ENCODE measurements around the gene TBC1D1.

TBC1D1 gene

GRCh38 chr4:38090455-38091246 is 199.8 kb downstream of the TBC1D1 start:
- no peak for DNase-seq
- Mint-ChIP-seq H3K36me3 (ENCODE audit: low read depth) (peaks cover 38% of the 10 kb centered on the region), H3K4me3 (no peak overlapping the region), H3K27ac (peak overlapping the region; percentile 28), H3K27me3 (no peaks in the 10 kb centered on the region), H3K4me1 (peaks cover 14% of the 10 kb centered on the region), H3K9me3 (no peaks in the 10 kb centered on the region)
- ATAC-seq: peak; percentile 86

GRCh38 chr4:38091636-38092035 is 200.8 kb downstream of the TBC1D1 start:
- ATAC-seq (no peak), DNase-seq (no peak)
- no peak overlapping the region for H3K27ac Mint-ChIP-seq
- no peaks in the 10 kb centered on the region for H3K27me3 Mint-ChIP-seq
- H3K4me3 Mint-ChIP-seq: no peak overlapping the region
- peaks cover 14% of the 10 kb centered on the region for H3K4me1 Mint-ChIP-seq
- peaks cover 43% of the 10 kb centered on the region for H3K36me3 Mint-ChIP-seq (ENCODE audit: low read depth)
- no peaks in the 10 kb centered on the region for H3K9me3 Mint-ChIP-seq

- Mint-ChIP-seq H3K36me3 (ENCODE audit: low read depth) (peaks cover 43% of the 10 kb centered on the region), H3K4me1 (peaks cover 14% of the 10 kb centered on the region), H3K9me3 (no peaks in the 10 kb centered on the region), H3K27me3 (no peaks in the 10 kb centered on the region), H3K4me3 (no peak overlapping the region), H3K27ac (no peak overlapping the region)
- DNase-seq (no peak), ATAC-seq (no peak)
Observed at GRCh38 chr4:38092701-38093100, 201.8 kb downstream of the TBC1D1 start.

- no peak for DNase-seq
- no peak for ATAC-seq
- no peaks in the 10 kb centered on the region for H3K9me3 Mint-ChIP-seq
- H3K27me3 Mint-ChIP-seq: no peaks in the 10 kb centered on the region
- H3K4me1 Mint-ChIP-seq: peaks cover 14% of the 10 kb centered on the region
- peaks cover 40% of the 10 kb centered on the region for H3K36me3 Mint-ChIP-seq (ENCODE audit: low read depth)
- H3K27ac Mint-ChIP-seq: no peak overlapping the region
- no peak overlapping the region for H3K4me3 Mint-ChIP-seq
Observed at GRCh38 chr4:38094419-38094818, 203.5 kb downstream of the TBC1D1 start.

GRCh38 chr4:38095691-38096090 is 204.8 kb downstream of the TBC1D1 start:
- DNase-seq (no peak), ATAC-seq (no peak)
- Mint-ChIP-seq H3K36me3 (ENCODE audit: low read depth) (peaks cover 36% of the 10 kb centered on the region), H3K4me1 (peaks cover 8% of the 10 kb centered on the region), H3K27ac (no peak overlapping the region), H3K27me3 (no peaks in the 10 kb centered on the region), H3K4me3 (no peak overlapping the region), H3K9me3 (no peaks in the 10 kb centered on the region)

- Mint-ChIP-seq H3K4me3 (no peak overlapping the region), H3K9me3 (no peaks in the 10 kb centered on the region), H3K27ac (no peak overlapping the region), H3K27me3 (no peaks in the 10 kb centered on the region), H3K4me1 (no peaks in the 10 kb centered on the region), H3K36me3 (ENCODE audit: low read depth) (peaks cover 33% of the 10 kb centered on the region)
- ATAC-seq: no peak
- no peak for DNase-seq
Observed at GRCh38 chr4:38097818-38098217, 206.9 kb downstream of the TBC1D1 start.

- H3K4me3 Mint-ChIP-seq: no peak overlapping the region
- H3K36me3 Mint-ChIP-seq (ENCODE audit: low read depth): peaks cover 35% of the 10 kb centered on the region
- DNase-seq (no peak), ATAC-seq (no peak)
- no peaks in the 10 kb centered on the region for H3K4me1 Mint-ChIP-seq
- H3K9me3 Mint-ChIP-seq: no peaks in the 10 kb centered on the region
- H3K27ac Mint-ChIP-seq: no peak overlapping the region
- no peaks in the 10 kb centered on the region for H3K27me3 Mint-ChIP-seq
Observed at GRCh38 chr4:38099020-38099600, 208.2 kb downstream of the TBC1D1 start.

- H3K27ac Mint-ChIP-seq: no peak overlapping the region
- no peak overlapping the region for H3K4me3 Mint-ChIP-seq
- ATAC-seq: no peak
- no peak for DNase-seq
- H3K9me3 Mint-ChIP-seq: no peaks in the 10 kb centered on the region
- peaks cover 36% of the 10 kb centered on the region for H3K36me3 Mint-ChIP-seq (ENCODE audit: low read depth)
- no peaks in the 10 kb centered on the region for H3K4me1 Mint-ChIP-seq
- H3K27me3 Mint-ChIP-seq: no peaks in the 10 kb centered on the region
Observed at GRCh38 chr4:38099908-38100407, 209.1 kb downstream of the TBC1D1 start.

GRCh38 chr4:38100474-38101255 is 209.8 kb downstream of the TBC1D1 start:
- Mint-ChIP-seq H3K36me3 (ENCODE audit: low read depth) (peaks cover 34% of the 10 kb centered on the region), H3K9me3 (no peaks in the 10 kb centered on the region), H3K27me3 (no peaks in the 10 kb centered on the region), H3K27ac (no peak overlapping the region), H3K4me3 (no peak overlapping the region), H3K4me1 (no peaks in the 10 kb centered on the region)
- DNase-seq (no peak), ATAC-seq (no peak)

- ATAC-seq (no peak), DNase-seq (no peak)
- Mint-ChIP-seq H3K4me1 (no peaks in the 10 kb centered on the region), H3K36me3 (ENCODE audit: low read depth) (peaks cover 31% of the 10 kb centered on the region), H3K27me3 (no peaks in the 10 kb centered on the region), H3K4me3 (no peak overlapping the region), H3K27ac (no peak overlapping the region), H3K9me3 (no peaks in the 10 kb centered on the region)
Observed at GRCh38 chr4:38101563-38101962, 210.7 kb downstream of the TBC1D1 start.

GRCh38 chr4:38102957-38103588 is 212.2 kb downstream of the TBC1D1 start:
- ATAC-seq: no peak
- H3K36me3 Mint-ChIP-seq (ENCODE audit: low read depth): peaks cover 33% of the 10 kb centered on the region
- H3K4me1 Mint-ChIP-seq: no peaks in the 10 kb centered on the region
- no peaks in the 10 kb centered on the region for H3K27me3 Mint-ChIP-seq
- H3K9me3 Mint-ChIP-seq: no peaks in the 10 kb centered on the region
- no peak for DNase-seq
- H3K4me3 Mint-ChIP-seq: no peak overlapping the region
- H3K27ac Mint-ChIP-seq: no peak overlapping the region

GRCh38 chr4:38105475-38106220 is 214.8 kb downstream of the TBC1D1 start:
- Mint-ChIP-seq H3K4me3 (no peak overlapping the region), H3K27ac (no peak overlapping the region), H3K4me1 (no peaks in the 10 kb centered on the region), H3K36me3 (ENCODE audit: low read depth) (peaks cover 37% of the 10 kb centered on the region), H3K9me3 (no peaks in the 10 kb centered on the region), H3K27me3 (no peaks in the 10 kb centered on the region)
- ATAC-seq (no peak), DNase-seq (no peak)

GRCh38 chr4:38106311-38106710 is 215.4 kb downstream of the TBC1D1 start:
- no peak overlapping the region for H3K4me3 Mint-ChIP-seq
- H3K9me3 Mint-ChIP-seq: no peaks in the 10 kb centered on the region
- H3K27me3 Mint-ChIP-seq: no peaks in the 10 kb centered on the region
- DNase-seq (no peak), ATAC-seq (no peak)
- no peak overlapping the region for H3K27ac Mint-ChIP-seq
- peaks cover 34% of the 10 kb centered on the region for H3K36me3 Mint-ChIP-seq (ENCODE audit: low read depth)
- H3K4me1 Mint-ChIP-seq: no peaks in the 10 kb centered on the region

Data from activated naive CD8-positive, alpha-beta T cell treated with anti-CD3 and anti-CD28 coated beads, Interleukin-2, amount 50 U/mL, for 24 hours (primary cell).